IMR-90 (cell line): ENCODE results near the gene RRP1B.

Experiments used
- POLR2A ChIP-seq: IDR thresholded peaks from 2 replicates; pipeline ENCODE4 v1.6.1; 2012; ENCODE audit warnings: mild to moderate bottlenecking, low read depth, low read length
- TF ChIP-seq, protein P1 (sequence below): conservative IDR thresholded peaks from 2 replicates; pipeline ENCODE4 v1.5.1; 2012; ENCODE audit warnings: mild to moderate bottlenecking, low read depth, low read length, improper control_type of control experiment
- TF ChIP-seq, protein P2 (sequence below): fragments of 150-350 bp; IDR thresholded peaks from 2 replicates; pipeline ENCODE4 v1.6.1; 2016; ENCODE audit warnings: low read depth, mild to moderate bottlenecking, low read length, moderate library complexity, borderline replicate concordance

DNA sequence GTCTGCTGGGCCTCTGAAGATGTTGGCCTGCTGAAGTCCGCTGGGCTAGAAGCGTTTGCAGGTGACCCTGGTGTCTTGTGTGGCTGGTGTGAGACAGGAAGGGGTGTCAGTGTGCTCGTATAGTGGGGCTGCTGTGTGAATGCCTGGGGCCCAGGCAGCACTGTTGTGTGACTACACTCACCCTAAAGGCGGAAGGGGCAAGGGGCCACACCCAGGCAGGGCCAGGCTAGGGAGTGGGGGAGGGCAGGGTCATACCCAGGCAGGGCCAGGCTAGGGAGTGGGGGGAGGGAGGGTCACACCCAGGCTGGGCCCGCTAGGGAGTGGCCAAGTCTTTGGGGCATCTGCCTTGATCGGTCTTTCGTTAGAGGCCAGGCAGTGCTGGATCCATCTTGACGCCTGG, 84.6 kb downstream of the RRP1B start:
- TF ChIP-seq POLR2A: no peak
- TF ChIP-seq, protein P1, sequence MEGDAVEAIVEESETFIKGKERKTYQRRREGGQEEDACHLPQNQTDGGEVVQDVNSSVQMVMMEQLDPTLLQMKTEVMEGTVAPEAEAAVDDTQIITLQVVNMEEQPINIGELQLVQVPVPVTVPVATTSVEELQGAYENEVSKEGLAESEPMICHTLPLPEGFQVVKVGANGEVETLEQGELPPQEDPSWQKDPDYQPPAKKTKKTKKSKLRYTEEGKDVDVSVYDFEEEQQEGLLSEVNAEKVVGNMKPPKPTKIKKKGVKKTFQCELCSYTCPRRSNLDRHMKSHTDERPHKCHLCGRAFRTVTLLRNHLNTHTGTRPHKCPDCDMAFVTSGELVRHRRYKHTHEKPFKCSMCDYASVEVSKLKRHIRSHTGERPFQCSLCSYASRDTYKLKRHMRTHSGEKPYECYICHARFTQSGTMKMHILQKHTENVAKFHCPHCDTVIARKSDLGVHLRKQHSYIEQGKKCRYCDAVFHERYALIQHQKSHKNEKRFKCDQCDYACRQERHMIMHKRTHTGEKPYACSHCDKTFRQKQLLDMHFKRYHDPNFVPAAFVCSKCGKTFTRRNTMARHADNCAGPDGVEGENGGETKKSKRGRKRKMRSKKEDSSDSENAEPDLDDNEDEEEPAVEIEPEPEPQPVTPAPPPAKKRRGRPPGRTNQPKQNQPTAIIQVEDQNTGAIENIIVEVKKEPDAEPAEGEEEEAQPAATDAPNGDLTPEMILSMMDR: no peak
- TF ChIP-seq, protein P2, sequence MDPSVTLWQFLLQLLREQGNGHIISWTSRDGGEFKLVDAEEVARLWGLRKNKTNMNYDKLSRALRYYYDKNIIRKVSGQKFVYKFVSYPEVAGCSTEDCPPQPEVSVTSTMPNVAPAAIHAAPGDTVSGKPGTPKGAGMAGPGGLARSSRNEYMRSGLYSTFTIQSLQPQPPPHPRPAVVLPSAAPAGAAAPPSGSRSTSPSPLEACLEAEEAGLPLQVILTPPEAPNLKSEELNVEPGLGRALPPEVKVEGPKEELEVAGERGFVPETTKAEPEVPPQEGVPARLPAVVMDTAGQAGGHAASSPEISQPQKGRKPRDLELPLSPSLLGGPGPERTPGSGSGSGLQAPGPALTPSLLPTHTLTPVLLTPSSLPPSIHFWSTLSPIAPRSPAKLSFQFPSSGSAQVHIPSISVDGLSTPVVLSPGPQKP: no peak
